Nephron (organoid): ENCODE measurements around the gene TENM4.

Experiments
- H3K27ac Mint-ChIP-seq, 3 experiments: 2 replicates each; pipeline ENCODE4 v1.8.0; 2020; ENCODE audit warnings: mixed read lengths in 3 of 3, mild to moderate bottlenecking in 2 of 3, moderate library complexity in 1 of 3
- H3K27me3 Mint-ChIP-seq: 2 replicates; pipeline ENCODE4 v1.8.0; 2021; ENCODE audit warnings: low read depth, mild to moderate bottlenecking, moderate library complexity, mixed read lengths
- H3K36me3 Mint-ChIP-seq: 2 replicates; pipeline ENCODE4 v1.8.0; 2020; ENCODE audit warnings: low read depth, mixed read lengths
- H3K4me1 Mint-ChIP-seq: 2 replicates; pipeline ENCODE4 v1.8.0; 2020; ENCODE audit warnings: mixed read lengths
- H3K4me3 Mint-ChIP-seq, 3 experiments: 2 replicates each; pipeline ENCODE4 v1.8.0; 2020; ENCODE audit warnings: mild to moderate bottlenecking in 3 of 3, mixed read lengths in 3 of 3, moderate library complexity in 2 of 3
- H3K9me3 Mint-ChIP-seq: 2 replicates; pipeline ENCODE4 v1.8.0; 2020; ENCODE audit warnings: mixed read lengths
- TF ChIP-seq, protein P1 (sequence below), 3 experiments: fragments of 200-600 bp; sonication (generic); IDR thresholded peaks; one replicate each; pipeline ENCODE4 v1.5.0; 2021; ENCODE audit warnings: antibody characterized with exemption in 3 of 3; ENCODE audit not compliant: unreplicated experiment in 3 of 3

The TENM4 gene

DNA sequence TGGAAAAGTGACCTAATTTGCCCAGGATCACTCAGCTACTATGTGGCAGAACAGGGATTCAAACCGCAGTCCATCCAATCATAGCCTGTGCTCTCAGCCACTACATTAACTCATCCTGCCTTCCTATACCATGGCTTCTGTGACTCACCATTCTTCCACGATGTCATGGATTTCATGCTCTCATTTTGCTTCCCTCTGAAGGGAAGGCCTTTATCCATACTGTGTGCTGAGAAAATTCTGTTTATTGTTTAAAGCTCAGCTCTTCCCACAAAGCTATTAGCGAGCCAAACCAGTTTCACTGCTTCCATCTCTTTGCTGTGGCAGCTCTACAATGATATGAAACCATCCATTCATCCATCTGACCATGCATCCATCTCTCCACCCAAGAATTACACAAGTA, 289.9 kb downstream of the TENM4 start:
- Mint-ChIP-seq H3K36me3 (peaks cover 5% of the 10 kb centered on the region), H3K9me3 (no peaks in the 10 kb centered on the region), H3K4me3 (no peak overlapping the region), H3K27ac (no peak overlapping the region), H3K4me1 (peaks cover 7% of the 10 kb centered on the region), H3K27me3 (no peaks in the 10 kb centered on the region)
- TF ChIP-seq, protein P1, sequence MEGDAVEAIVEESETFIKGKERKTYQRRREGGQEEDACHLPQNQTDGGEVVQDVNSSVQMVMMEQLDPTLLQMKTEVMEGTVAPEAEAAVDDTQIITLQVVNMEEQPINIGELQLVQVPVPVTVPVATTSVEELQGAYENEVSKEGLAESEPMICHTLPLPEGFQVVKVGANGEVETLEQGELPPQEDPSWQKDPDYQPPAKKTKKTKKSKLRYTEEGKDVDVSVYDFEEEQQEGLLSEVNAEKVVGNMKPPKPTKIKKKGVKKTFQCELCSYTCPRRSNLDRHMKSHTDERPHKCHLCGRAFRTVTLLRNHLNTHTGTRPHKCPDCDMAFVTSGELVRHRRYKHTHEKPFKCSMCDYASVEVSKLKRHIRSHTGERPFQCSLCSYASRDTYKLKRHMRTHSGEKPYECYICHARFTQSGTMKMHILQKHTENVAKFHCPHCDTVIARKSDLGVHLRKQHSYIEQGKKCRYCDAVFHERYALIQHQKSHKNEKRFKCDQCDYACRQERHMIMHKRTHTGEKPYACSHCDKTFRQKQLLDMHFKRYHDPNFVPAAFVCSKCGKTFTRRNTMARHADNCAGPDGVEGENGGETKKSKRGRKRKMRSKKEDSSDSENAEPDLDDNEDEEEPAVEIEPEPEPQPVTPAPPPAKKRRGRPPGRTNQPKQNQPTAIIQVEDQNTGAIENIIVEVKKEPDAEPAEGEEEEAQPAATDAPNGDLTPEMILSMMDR (IDR thresholded peaks at IDR 0.05; ENCODE audit: unreplicated experiment in 3 of 3): no peak

DNA sequence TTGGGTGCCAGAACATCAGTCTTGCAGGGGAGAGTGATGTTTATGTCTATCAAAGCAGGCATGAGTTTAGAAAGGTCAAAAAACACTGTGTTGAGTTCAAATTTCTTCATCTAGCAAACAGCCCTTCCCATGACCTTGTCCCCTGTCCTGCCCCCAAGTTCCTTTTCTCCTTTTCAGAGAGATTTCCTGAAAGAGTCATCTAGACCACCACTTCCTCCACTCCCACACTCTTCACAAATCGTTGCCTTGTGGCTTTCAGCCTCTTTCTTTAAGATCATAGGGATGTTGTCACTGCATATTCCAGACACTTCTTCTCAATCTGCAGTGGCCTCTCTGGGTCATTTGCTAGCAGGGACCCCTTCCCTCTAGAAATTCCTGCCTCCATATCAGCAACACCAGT, 290.5 kb downstream of the TENM4 start:
- TF ChIP-seq, protein P1 (IDR thresholded peaks at IDR 0.05; ENCODE audit: unreplicated experiment in 3 of 3): no peak
- no peaks in the 10 kb centered on the region for H3K27me3 Mint-ChIP-seq
- no peak overlapping the region for H3K27ac Mint-ChIP-seq
- H3K9me3 Mint-ChIP-seq: no peaks in the 10 kb centered on the region
- H3K36me3 Mint-ChIP-seq: peaks cover 5% of the 10 kb centered on the region
- no peak overlapping the region for H3K4me3 Mint-ChIP-seq
- H3K4me1 Mint-ChIP-seq: peaks cover 7% of the 10 kb centered on the region

DNA sequence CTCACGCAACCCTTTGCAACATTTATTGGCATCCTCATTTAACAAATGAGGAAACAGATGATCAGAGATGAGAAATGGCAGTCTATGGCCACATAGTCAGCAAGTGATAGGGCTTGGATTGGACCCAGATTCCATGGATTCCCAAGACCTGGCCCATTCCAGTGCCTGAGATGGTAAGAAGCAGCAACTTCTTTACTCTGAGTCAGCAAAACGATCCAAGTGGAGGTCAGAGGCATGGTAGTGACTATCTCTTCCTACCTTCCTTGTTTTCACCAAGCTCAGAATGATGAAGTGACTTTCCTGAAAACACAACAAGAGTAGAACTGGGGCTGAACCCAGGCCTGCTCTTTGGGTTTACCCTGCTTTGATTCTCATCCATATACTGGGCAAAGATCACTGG, 293.1 kb downstream of the TENM4 start:
- H3K27me3 Mint-ChIP-seq: no peaks in the 10 kb centered on the region
- H3K4me3 Mint-ChIP-seq: no peak overlapping the region
- peaks cover 2% of the 10 kb centered on the region for H3K36me3 Mint-ChIP-seq
- TF ChIP-seq, protein P1 (IDR thresholded peaks at IDR 0.05; ENCODE audit: unreplicated experiment in 3 of 3): no peak
- no peak overlapping the region for H3K27ac Mint-ChIP-seq
- H3K4me1 Mint-ChIP-seq: peaks cover 3% of the 10 kb centered on the region
- H3K9me3 Mint-ChIP-seq: peaks cover 4% of the 10 kb centered on the region

DNA sequence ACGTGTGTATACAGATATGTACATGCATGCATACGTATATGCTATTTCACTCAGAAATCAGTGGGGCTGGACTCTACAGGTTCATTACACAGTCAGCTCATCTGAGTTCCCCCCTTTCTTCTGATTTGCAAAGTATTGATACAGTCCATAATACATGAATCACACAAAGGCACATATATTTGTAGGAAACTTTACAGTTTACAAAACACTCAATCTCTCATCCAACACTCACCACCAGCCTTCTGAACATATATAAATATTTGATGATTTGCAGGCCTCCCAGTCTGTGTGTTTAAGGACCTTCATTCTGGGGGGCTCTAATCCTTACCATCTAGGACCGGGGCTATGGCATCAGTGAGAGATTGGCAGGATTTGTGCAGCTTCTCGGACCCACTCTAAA, 293.8 kb downstream of the TENM4 start:
- Mint-ChIP-seq H3K27ac (no peak overlapping the region), H3K4me1 (no peaks in the 10 kb centered on the region), H3K9me3 (peaks cover 10% of the 10 kb centered on the region), H3K36me3 (peaks cover 7% of the 10 kb centered on the region), H3K4me3 (no peak overlapping the region), H3K27me3 (no peaks in the 10 kb centered on the region)
- TF ChIP-seq, protein P1 (IDR thresholded peaks at IDR 0.05; ENCODE audit: unreplicated experiment in 3 of 3): no peak

DNA sequence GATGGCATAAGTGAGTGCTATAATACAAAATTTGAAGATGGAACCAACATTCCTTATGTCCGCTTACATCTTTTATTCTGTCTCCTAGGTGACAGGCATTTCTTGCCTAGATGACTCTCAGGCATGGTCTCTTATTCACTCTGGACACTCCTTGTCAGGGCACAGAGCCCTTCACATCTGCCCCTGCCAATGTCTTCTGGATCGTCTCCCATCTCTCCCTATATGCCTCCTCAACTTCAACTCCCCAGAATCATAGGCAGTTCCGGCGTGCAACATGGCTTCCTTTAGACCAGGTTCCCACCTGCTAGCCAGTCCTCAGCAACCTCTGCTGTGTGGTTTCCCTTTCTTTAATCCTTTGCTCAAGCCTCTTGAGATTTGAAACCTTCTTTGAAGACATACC, 300.9 kb downstream of the TENM4 start:
- H3K4me1 Mint-ChIP-seq: no peaks in the 10 kb centered on the region
- H3K4me3 Mint-ChIP-seq: no peak overlapping the region
- peaks cover 19% of the 10 kb centered on the region for H3K36me3 Mint-ChIP-seq

DNA sequence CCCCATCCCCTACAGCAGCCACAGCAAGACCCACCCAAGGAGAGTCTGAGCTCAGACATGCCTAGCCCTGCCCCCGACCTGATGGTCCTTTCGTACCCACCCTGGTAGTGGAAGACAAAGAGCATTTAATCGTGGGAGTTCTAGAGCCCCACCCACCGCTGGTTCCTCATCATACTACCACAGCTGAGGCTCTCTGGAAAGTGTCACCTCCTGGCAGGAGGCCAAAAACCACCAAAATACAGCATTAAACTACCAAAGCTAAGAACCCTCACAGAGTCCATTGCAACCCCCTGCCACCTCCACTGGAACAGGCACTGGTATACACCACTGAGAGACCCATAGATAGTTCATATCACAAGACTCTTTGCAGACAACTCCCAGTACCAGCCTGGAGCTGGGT, 311.1 kb downstream of the TENM4 start:
- H3K36me3 Mint-ChIP-seq: peaks cover 68% of the 10 kb centered on the region
- H3K4me3 Mint-ChIP-seq: no peak overlapping the region
- no peaks in the 10 kb centered on the region for H3K27me3 Mint-ChIP-seq
- peaks cover 5% of the 10 kb centered on the region for H3K4me1 Mint-ChIP-seq
- no peak overlapping the region for H3K27ac Mint-ChIP-seq
- TF ChIP-seq, protein P1 (IDR thresholded peaks at IDR 0.05; ENCODE audit: unreplicated experiment in 3 of 3): no peak
- peaks cover 68% of the 10 kb centered on the region for H3K9me3 Mint-ChIP-seq

More for the DNA sequence above, 300.9 kb downstream of the TENM4 start:
- no peak overlapping the region for H3K27ac Mint-ChIP-seq
- TF ChIP-seq, protein P1 (IDR thresholded peaks at IDR 0.05; ENCODE audit: unreplicated experiment in 3 of 3): no peak
- H3K27me3 Mint-ChIP-seq: no peaks in the 10 kb centered on the region
- peaks cover 23% of the 10 kb centered on the region for H3K9me3 Mint-ChIP-seq
